Activated CD4-positive, alpha-beta T cell treated with anti-CD3 and anti-CD28 coated beads, Interleukin-2, amount 10 ng/mL, durations not matched to agents 24 days and 14 days (primary cell): ENCODE data around the gene TPCN2. TPM values are rescaled to one million over a fixed set of nuclear protein-coding genes. Genes with fewer than 3 reads are reported as not detected.

Experiments
- DNase-seq: peaks from one replicate; pipeline ENCODE4 v3.0.0; 2022
- H3K27ac Mint-ChIP-seq: one replicate; pipeline ENCODE4 v1.8.0; 2022; ENCODE audit warnings: mild to moderate bottlenecking, mixed read lengths
- H3K27me3 Mint-ChIP-seq: one replicate; pipeline ENCODE4 v1.8.0; 2022; ENCODE audit warnings: mixed read lengths
- H3K36me3 Mint-ChIP-seq: one replicate; pipeline ENCODE4 v1.8.0; 2022; ENCODE audit warnings: low read depth, mild to moderate bottlenecking, mixed read lengths
- H3K4me1 Mint-ChIP-seq: one replicate; pipeline ENCODE4 v1.8.0; 2021; ENCODE audit warnings: mixed read lengths
- H3K4me3 Mint-ChIP-seq: one replicate; pipeline ENCODE4 v1.8.0; 2022; ENCODE audit warnings: mild to moderate bottlenecking, moderate library complexity, mixed read lengths
- H3K9me3 Mint-ChIP-seq: one replicate; pipeline ENCODE4 v1.8.0; 2021; ENCODE audit warnings: mixed read lengths
- intact Hi-C: fragments of 100-400 bp; cut with micrococcal nuclease; formaldehyde crosslinking; loops from one replicate; pipeline ENCODE4 v1.15.1; 2023
- total RNA-seq: library from RNA; stranded (reverse); gene quantifications from 2 replicates; pipeline ENCODE4 v1.2.3, GENCODE V29; 2022

TPCN2 gene
- total RNA-seq, 1 donor from 2014 or later, result 15.7 TPM

DNA sequence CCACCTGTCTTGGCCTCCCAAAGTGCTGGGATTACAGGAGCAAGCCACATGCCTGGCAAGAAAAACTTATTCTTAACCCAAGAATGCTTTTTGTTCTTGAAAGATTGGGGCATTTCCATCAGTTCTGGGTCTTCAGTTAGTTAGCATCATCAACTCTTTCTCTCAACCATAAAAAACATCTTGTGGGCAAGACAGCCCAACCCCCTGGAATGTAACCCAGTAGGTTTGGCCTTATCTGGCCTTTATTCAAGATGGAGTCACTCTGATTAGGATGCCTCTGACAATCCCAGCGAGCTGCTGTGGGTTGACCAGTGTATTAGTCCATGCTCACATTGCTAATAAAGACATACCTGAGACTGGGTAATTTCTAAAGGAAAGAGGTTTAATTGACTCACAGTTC lies 9.2 kb upstream of the TPCN2 start:
- Mint-ChIP-seq H3K27me3 (peaks cover 3% of the 10 kb centered on the region), H3K9me3 (no peaks in the 10 kb centered on the region), H3K4me3 (no peak overlapping the region), H3K4me1 (peaks cover 6% of the 10 kb centered on the region), H3K27ac (no peak overlapping the region), H3K36me3 (no peaks in the 10 kb centered on the region)
- intact Hi-C loops, result no loop called here
- no peak for DNase-seq

DNA sequence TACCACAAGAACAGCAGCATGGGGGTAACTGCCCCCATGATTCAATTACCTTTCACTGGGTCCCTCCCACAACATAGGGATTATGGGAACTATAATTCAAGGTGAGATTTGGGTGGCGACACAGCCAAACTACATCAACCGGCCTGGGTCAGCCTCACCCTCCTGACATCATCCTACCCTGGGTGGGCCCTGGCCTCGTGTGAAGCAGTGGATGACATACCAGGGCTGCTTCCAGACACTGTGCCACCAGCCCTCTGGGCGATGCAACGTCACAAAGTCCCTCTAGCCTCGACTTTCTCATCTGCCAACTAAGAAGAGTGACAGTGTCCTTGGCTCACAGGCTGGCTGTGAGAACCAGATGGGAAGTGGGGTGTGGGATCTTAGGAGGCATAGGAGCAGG lies 8.7 kb upstream of the TPCN2 start:
- H3K4me1 Mint-ChIP-seq, result peaks cover 8% of the 10 kb centered on the region
- no peak for DNase-seq

DNA sequence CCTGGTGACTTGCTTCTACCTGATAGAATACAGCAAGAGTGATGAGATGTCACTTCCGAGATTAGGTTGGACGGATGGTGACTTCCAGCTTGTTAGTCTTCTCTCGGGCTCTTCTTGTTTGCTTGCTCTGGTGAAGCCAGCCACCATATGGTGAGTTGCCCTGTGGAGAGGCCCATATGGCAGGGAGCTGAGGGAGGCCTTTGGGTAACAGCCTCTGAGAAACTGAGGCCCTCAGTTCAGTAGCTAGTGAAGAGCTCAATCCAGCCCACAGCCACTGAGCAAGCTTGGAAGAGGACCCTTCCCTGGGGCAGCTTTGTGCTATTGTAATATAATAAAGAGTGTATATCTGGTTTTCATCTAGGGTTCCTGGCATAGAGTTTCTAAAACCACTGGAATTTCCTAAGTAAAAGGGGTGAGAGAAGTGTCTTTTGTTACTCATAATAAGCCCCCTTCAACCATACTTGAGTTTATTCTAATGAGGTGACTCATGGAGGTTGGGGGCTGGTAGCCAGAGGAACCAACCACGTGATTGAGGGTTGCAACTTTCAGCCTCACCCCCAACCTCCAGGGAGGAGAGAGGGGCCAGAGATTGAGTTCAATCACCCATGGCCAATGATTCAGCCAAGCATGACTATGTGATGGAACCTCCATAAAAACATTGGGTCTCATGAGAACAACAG lies 8.0 kb upstream of the TPCN2 start:
- intact Hi-C loops, result no loop called here

More for the DNA sequence above, 8.7 kb upstream of the TPCN2 start:
- no peaks in the 10 kb centered on the region for H3K36me3 Mint-ChIP-seq
- no peak overlapping the region for H3K4me3 Mint-ChIP-seq
- H3K9me3 Mint-ChIP-seq, result no peaks in the 10 kb centered on the region
- intact Hi-C loops, result no loop called here
- H3K27ac Mint-ChIP-seq, result no peak overlapping the region
- H3K27me3 Mint-ChIP-seq, result peaks cover 6% of the 10 kb centered on the region

DNA sequence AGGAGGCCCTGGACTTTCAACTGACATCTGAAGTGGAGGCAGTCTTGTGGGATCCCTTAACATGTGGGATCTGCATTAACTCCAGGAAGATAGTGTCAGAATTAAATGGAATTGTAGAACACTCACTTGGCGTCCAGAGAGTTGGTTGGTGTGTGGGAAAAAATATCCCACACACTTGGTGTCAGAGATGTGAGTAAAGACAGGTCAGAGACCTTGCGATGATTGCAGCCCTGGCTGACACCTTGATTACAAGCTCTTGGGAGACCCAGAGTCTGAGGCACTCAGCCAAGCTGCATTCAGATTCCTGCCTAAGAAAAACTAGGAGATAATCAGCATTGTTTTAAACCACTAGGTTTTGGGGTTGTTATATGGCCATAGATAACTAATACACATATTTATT lies 7.2 kb upstream of the TPCN2 start:
- Mint-ChIP-seq H3K9me3 (no peaks in the 10 kb centered on the region), H3K4me3 (no peak overlapping the region), H3K36me3 (no peaks in the 10 kb centered on the region), H3K4me1 (peaks cover 8% of the 10 kb centered on the region), H3K27me3 (peaks cover 13% of the 10 kb centered on the region), H3K27ac (no peak overlapping the region)
- no peak for DNase-seq
- intact Hi-C loops, result no loop called here

More for the DNA sequence above, 8.0 kb upstream of the TPCN2 start:
- Mint-ChIP-seq H3K36me3 (no peaks in the 10 kb centered on the region), H3K27me3 (peaks cover 7% of the 10 kb centered on the region), H3K4me3 (no peak overlapping the region), H3K27ac (no peak overlapping the region), H3K9me3 (no peaks in the 10 kb centered on the region), H3K4me1 (peaks cover 8% of the 10 kb centered on the region)
- no peak for DNase-seq

DNA sequence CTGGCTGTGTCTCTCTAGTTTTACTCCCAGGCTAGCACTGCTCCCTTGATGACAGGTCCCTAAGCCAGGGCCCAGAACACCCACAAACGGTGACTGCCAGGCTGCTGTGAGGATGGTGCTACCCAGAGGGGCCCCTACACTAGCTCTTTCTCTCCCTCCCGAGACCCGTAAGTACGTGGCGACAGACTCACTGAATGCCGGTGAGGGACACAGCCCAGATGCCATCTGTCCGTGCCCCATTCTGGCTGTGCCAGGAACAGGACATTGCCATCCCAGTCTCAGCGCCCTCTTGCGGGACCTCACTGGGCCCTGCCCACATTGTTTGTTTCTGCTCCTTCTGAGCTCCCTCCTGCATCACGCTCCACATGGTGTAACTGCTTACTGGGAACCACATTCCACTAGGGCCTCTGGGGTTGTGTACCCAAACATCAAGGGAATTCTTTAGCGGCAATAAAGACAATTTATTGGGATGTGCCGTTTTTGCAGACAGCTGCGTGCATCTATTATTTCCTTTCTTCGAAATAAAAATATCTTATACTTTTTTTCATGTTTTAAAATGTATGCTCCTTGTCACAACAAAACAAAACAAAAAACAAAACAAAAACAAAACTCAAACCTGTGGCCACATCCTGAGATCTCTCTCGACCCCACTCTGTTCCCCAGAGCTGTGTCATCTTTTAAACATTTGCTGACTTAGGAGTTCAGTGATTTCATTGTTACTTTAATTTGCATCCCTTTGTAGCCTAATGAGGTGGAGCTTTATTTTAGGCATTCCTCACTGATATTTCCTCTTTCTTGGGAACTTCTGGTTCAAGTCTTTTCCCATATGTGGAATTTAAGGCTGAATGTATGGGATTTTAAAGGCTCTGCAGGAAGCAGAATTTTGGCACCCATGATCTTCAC lies 4.4 kb upstream of the TPCN2 start:
- peaks cover 15% of the 10 kb centered on the region for H3K4me1 Mint-ChIP-seq
- H3K27me3 Mint-ChIP-seq, result peaks cover 14% of the 10 kb centered on the region
- H3K4me3 Mint-ChIP-seq, result no peak overlapping the region
- peak; percentile 74 for DNase-seq
- intact Hi-C loops, result loop anchor here (5.0 kb wide), 1 partner anchor 142 kb away; the partner anchor contains the start of genes IGHMBP2 and MRPL21
- H3K9me3 Mint-ChIP-seq, result no peaks in the 10 kb centered on the region
- H3K36me3 Mint-ChIP-seq, result no peaks in the 10 kb centered on the region
- no peak overlapping the region for H3K27ac Mint-ChIP-seq

DNA sequence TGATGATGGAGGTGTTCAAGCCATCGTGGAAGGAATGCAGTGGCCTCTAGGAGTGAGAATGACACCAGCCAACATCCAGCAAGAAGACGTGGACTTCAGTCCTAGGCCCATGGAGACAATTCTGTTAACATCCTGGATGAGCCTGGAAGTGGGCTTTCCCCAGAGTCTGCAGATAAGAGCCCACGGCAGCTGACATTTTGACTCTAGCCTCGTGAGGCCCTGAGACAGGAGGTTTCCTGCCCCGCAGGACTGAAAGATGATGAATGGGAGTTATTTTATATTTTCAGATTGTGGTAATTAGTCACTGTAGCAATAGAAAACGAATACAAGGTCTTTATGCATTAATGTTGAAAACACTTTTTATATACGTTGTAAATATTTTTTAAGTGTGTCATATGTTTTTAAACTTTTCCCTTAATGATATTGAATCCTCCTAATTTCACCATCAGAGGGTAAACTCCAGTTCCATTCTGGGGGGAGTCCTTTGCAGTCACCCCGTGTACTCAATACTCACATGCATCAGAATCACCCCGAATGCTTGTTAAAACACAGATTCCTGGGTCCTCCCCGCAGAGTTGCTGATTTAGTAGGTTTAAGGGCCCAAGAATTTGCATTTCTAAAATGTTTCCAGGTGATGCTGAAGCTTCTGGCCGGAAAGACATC lies 570 bp upstream of the TPCN2 start:
- H3K4me1 Mint-ChIP-seq, result peaks cover 20% of the 10 kb centered on the region
- peak overlapping the region; percentile 75 for H3K4me3 Mint-ChIP-seq

DNA sequence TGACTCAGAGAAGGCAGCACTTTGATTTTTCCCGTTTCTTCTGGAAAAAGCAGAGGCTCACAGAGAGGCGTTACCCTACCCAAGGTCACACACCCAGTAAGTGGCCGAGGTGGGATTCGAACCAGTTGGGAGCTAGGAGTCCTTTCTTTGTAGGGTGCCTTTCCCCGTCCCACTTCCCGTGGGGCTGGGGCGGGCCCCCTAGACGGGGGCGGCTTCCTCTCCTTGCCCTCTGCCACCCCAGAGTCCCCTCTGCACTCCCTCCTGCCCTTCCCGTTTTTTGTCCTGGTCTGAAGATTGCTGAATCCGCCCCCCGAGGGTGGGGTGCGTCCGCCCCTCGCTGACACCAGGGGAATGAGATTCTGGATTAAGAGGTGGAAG lies 747 bp downstream of the TPCN2 start:
- peaks cover 20% of the 10 kb centered on the region for H3K4me1 Mint-ChIP-seq
- H3K27me3 Mint-ChIP-seq, result peaks cover 11% of the 10 kb centered on the region
- peak overlapping the region; percentile 84 for H3K27ac Mint-ChIP-seq
- H3K36me3 Mint-ChIP-seq, result no peaks in the 10 kb centered on the region
- H3K9me3 Mint-ChIP-seq, result no peaks in the 10 kb centered on the region
- intact Hi-C loops, result loop anchor here (5.0 kb wide), 1 partner anchor 147 kb away; the partner anchor contains the start of genes IGHMBP2 and MRPL21
- DNase-seq, result peak; percentile 76
- peak overlapping the region; percentile 84 for H3K4me3 Mint-ChIP-seq

More for the DNA sequence above, 570 bp upstream of the TPCN2 start:
- DNase-seq, result no peak
- intact Hi-C loops, result loop anchor here (1.0 to 5.0 kb wide), 3 partner anchors 146 to 627 kb away; partner anchors contain the start of genes IGHMBP2, LTO1, MRPL21 and TESMIN
- no peaks in the 10 kb centered on the region for H3K9me3 Mint-ChIP-seq
- peaks cover 14% of the 10 kb centered on the region for H3K27me3 Mint-ChIP-seq
- H3K36me3 Mint-ChIP-seq, result no peaks in the 10 kb centered on the region
- H3K27ac Mint-ChIP-seq, result peak overlapping the region; percentile 81

DNA sequence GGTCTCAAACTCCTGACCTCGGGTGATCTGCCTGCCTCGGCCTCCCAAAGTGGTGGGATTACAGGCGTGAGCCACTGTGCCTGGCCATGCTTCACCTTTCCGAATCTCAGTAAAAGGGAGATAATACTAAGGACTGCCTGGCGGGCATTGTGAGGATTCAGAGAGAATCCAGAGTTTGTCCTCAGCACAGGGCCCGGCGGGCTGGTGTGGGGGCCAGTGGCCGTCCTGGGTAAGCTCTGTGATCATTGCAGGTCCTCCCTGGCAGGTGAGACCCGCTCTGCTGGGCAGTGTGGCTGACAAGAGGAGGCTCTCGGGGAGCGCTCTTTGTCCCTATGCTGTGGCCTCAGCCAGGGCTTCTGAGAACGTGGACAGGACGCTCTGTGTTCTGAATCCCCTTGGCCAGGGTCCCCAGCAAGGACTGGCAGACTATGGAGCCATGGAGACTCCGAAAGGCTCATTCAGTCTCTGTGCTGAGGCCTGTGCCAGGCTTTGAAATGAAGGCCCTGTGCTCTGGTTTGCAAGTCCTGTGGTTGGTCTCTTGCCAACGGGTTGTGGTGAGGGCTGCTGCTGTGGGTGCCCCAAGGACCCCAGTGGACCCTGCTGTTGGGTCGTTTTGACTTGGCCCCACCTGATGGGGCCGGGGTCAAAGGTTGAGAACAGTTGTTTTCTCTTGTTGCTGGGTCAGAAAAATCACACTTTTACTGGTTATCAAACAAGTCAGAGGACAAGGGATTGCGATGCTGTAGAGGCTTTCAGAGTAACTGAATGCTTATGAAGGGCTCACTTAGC lies 2.1 kb downstream of the TPCN2 start:
- no peak for DNase-seq
- intact Hi-C loops, result no loop called here
- Mint-ChIP-seq H3K4me1 (peaks cover 17% of the 10 kb centered on the region), H3K9me3 (no peaks in the 10 kb centered on the region), H3K36me3 (peaks cover 2% of the 10 kb centered on the region), H3K4me3 (peak overlapping the region; percentile 7), H3K27me3 (peaks cover 7% of the 10 kb centered on the region), H3K27ac (peak overlapping the region; percentile 41)

DNA sequence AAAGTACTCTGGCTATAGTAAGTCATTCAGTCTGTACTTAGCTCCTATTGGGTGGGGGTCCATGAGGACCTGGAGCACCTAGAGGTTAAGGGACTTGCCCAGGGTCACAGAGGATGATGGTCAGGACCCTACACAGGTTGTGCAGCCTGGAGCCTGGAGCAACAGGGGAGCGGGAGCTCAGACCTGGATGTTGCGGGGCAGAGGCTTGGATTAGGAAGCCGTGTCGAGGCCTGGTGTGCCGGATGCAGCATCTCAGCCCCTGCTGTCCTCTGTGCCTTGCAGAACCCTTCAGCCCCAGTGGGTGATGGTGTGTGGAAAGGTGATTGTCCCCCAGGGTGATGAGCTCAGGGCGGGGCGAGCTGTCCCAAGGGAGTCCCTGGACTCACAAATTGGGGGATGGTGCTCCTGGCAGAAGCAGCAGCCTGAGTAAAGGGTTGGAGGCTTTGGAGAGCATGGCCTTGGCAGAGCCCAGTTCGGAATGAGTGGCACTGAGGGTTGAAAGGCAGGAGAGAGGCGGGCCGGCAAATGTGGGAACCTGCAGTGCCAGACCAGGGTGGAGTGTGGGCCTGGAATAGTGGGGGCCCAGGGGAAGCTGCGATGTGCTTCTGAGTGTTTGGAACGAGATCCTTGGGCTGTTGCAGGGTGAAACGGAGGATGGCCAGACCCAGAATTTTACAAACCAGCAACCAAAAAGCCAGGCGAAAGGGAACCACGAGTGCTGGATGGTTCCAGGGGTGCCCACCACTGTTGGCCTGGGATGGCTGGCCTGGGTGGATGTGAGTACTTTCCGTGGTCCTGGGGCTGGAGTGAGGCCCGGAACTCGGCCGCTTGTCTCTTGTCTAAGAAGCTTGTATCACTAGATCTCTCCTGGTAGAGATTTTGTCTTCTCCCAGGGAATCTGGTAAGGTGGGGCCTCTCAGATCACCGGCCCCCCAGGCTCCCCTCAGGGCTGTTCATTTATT lies 2.9 kb downstream of the TPCN2 start:
- intact Hi-C loops, result no loop called here
- peaks cover 2% of the 10 kb centered on the region for H3K36me3 Mint-ChIP-seq
- no peak for DNase-seq
- peak overlapping the region; percentile 25 for H3K27ac Mint-ChIP-seq
- no peak overlapping the region for H3K4me3 Mint-ChIP-seq
- no peaks in the 10 kb centered on the region for H3K9me3 Mint-ChIP-seq
- H3K27me3 Mint-ChIP-seq, result no peaks in the 10 kb centered on the region
- peaks cover 17% of the 10 kb centered on the region for H3K4me1 Mint-ChIP-seq

DNA sequence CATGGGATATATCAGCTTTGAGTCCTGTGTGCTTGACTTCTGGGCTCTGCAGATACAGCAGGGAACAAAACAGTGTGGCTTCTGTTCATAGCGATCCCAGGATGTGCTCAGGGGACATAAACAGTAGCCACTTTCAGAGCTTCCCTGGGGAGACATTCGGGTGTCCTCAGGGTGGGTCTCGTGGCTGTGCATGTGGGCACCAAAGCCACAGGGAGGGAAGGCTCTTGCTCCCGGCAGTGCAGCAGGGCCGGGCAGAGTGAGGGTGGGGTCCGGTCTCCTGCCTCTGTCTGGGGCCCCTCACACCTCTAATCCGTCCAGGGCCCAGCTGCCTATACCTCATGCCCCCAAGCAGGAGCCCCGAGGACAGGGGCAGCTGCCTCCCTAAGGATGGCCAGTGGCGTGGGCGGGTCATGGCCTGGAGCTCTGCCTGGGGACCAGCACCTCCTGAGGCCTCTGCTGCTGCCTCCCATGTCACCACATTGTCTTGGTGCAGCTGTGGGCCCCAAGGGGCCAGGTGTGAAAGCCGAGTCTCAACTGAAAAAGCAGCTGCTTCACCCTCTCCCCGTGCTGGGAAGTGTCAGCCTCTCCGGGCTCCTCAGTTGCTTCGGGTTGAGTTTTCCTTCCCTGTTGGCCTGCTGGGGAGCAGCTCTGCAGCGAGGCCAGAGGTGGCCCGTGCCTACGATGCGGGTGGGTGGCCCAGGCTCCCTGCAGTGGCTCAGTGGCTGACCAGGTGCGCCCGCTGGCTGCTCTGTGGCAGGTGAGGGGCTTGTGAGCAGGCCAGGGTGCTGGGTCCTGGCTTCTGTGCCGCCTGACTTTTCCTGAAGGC lies 3.8 kb downstream of the TPCN2 start:
- intact Hi-C loops, result no loop called here
- no peak overlapping the region for H3K27ac Mint-ChIP-seq
- peaks cover 2% of the 10 kb centered on the region for H3K36me3 Mint-ChIP-seq
- no peaks in the 10 kb centered on the region for H3K27me3 Mint-ChIP-seq
- no peaks in the 10 kb centered on the region for H3K9me3 Mint-ChIP-seq
- no peak for DNase-seq
- H3K4me1 Mint-ChIP-seq, result peaks cover 17% of the 10 kb centered on the region
- no peak overlapping the region for H3K4me3 Mint-ChIP-seq

DNA sequence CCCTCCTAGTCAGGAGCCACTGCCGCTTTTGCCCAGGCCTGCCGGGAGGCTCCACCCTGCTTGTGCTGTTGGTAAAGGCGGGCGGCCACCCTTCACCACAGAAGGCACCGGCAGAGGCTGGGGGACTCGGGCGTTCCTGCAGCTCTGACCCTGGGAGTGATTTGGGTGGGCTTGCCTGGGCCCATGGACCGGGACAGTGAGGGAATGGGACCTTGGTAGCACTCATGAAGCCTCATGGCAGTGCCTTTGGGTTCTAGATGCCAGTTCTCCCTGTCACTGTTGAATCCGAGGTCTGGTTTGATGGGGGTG lies 4.4 kb downstream of the TPCN2 start:
- Mint-ChIP-seq H3K27me3 (no peaks in the 10 kb centered on the region), H3K27ac (no peak overlapping the region), H3K4me3 (no peak overlapping the region), H3K4me1 (peaks cover 13% of the 10 kb centered on the region), H3K36me3 (peaks cover 2% of the 10 kb centered on the region), H3K9me3 (no peaks in the 10 kb centered on the region)
- no peak for DNase-seq
- intact Hi-C loops, result no loop called here
